ENCODE measurements around the gene RAPGEF2.

The RAPGEF2 gene

GRCh38 chr4:159280442-159281172, 177.7 kb downstream of the RAPGEF2 start:
- no peaks in the 10 kb centered on the region for H3K36me3 ChIP-seq
- no peaks in the 10 kb centered on the region for H3K27me3 ChIP-seq (ENCODE audit: insufficient read depth, low read depth, severe bottlenecking)
- no peak overlapping the region for H3K4me3 ChIP-seq (ENCODE audit: low read depth, low read length)
- no peaks in the 10 kb centered on the region for H3K9me3 ChIP-seq (ENCODE audit: severe bottlenecking)
- no peak for TF ChIP-seq CTCF (IDR thresholded peaks at IDR 0.05; ENCODE audit: low read depth, low read length)
- no peak overlapping the region for H3K27ac ChIP-seq
- DNase-seq: no peak

GRCh38 chr4:159281771-159282170, 178.9 kb downstream of the RAPGEF2 start:
- Histone ChIP-seq H3K27ac (no peak overlapping the region), H3K27me3 (ENCODE audit: insufficient read depth, low read depth, severe bottlenecking) (no peaks in the 10 kb centered on the region), H3K36me3 (no peaks in the 10 kb centered on the region), H3K9me3 (ENCODE audit: severe bottlenecking) (no peaks in the 10 kb centered on the region), H3K4me3 (ENCODE audit: low read depth, low read length) (no peak overlapping the region)
- DNase-seq: no peak
- no peak for TF ChIP-seq CTCF (IDR thresholded peaks at IDR 0.05; ENCODE audit: low read depth, low read length)

GRCh38 chr4:159282329-159282728, 179.4 kb downstream of the RAPGEF2 start:
- H3K9me3 ChIP-seq (ENCODE audit: severe bottlenecking): no peaks in the 10 kb centered on the region
- no peaks in the 10 kb centered on the region for H3K27me3 ChIP-seq (ENCODE audit: insufficient read depth, low read depth, severe bottlenecking)
- H3K27ac ChIP-seq: no peak overlapping the region
- no peak for DNase-seq
- no peaks in the 10 kb centered on the region for H3K36me3 ChIP-seq
- no peak for TF ChIP-seq CTCF (IDR thresholded peaks at IDR 0.05; ENCODE audit: low read depth, low read length)
- no peak overlapping the region for H3K4me3 ChIP-seq (ENCODE audit: low read depth, low read length)

- no peaks in the 10 kb centered on the region for H3K27me3 ChIP-seq (ENCODE audit: insufficient read depth, low read depth, severe bottlenecking)
- no peaks in the 10 kb centered on the region for H3K36me3 ChIP-seq
- H3K4me3 ChIP-seq (ENCODE audit: low read depth, low read length): no peak overlapping the region
Measured at GRCh38 chr4:159282944-159283343, 180.1 kb downstream of the RAPGEF2 start.

GRCh38 chr4:159283696-159284095, 180.8 kb downstream of the RAPGEF2 start:
- Histone ChIP-seq H3K27ac (no peak overlapping the region), H3K27me3 (ENCODE audit: insufficient read depth, low read depth, severe bottlenecking) (no peaks in the 10 kb centered on the region), H3K9me3 (ENCODE audit: severe bottlenecking) (no peaks in the 10 kb centered on the region), H3K4me3 (ENCODE audit: low read depth, low read length) (no peak overlapping the region), H3K36me3 (no peaks in the 10 kb centered on the region)
- no peak for DNase-seq
- no peak for TF ChIP-seq CTCF (IDR thresholded peaks at IDR 0.05; ENCODE audit: low read depth, low read length)

More at GRCh38 chr4:159282944-159283343, 180.1 kb downstream of the RAPGEF2 start:
- no peak for TF ChIP-seq CTCF (IDR thresholded peaks at IDR 0.05; ENCODE audit: low read depth, low read length)
- no peaks in the 10 kb centered on the region for H3K9me3 ChIP-seq (ENCODE audit: severe bottlenecking)
- DNase-seq: no peak
- H3K27ac ChIP-seq: no peak overlapping the region

GRCh38 chr4:159284113-159284512, 181.2 kb downstream of the RAPGEF2 start:
- no peak overlapping the region for H3K4me3 ChIP-seq (ENCODE audit: low read depth, low read length)
- H3K27ac ChIP-seq: no peak overlapping the region
- no peaks in the 10 kb centered on the region for H3K9me3 ChIP-seq (ENCODE audit: severe bottlenecking)
- TF ChIP-seq CTCF (IDR thresholded peaks at IDR 0.05; ENCODE audit: low read depth, low read length): no peak
- no peaks in the 10 kb centered on the region for H3K36me3 ChIP-seq
- no peak for DNase-seq
- H3K27me3 ChIP-seq (ENCODE audit: insufficient read depth, low read depth, severe bottlenecking): no peaks in the 10 kb centered on the region

Data from WERI-Rb-1 (cell line).